GM19023 (cell line): ENCODE measurements around the gene IFT22.
"Not testable (repeated sequence)": the region's sequence is repeated elsewhere in the genome, so short reads cannot be mapped to it uniquely, and the experiment has no call there.

Experiments used
- ATAC-seq: cut with Tn5 transposase; IDR thresholded peaks from one replicate; pipeline ENCODE4 v1.9.1; 2021; ENCODE audit warnings: mild to moderate bottlenecking, moderate library complexity; ENCODE audit not compliant: unreplicated experiment

IFT22 gene

GRCh38 chr7:101280912-101281311 is 40.7 kb downstream of the IFT22 start:
- ATAC-seq = not testable (repeated sequence)

GRCh38 chr7:101278461-101279292 is 42.9 kb downstream of the IFT22 start:
- ATAC-seq = no peak

- ATAC-seq = no peak
Measured at GRCh38 chr7:101277155-101277554, 44.5 kb downstream of the IFT22 start.

- no peak for ATAC-seq
Measured at GRCh38 chr7:101273206-101273605, 48.4 kb downstream of the IFT22 start.

GRCh38 chr7:101271021-101271420 is 50.6 kb downstream of the IFT22 start:
- ATAC-seq = no peak

- no peak for ATAC-seq
Measured at GRCh38 chr7:101269664-101270063, 51.9 kb downstream of the IFT22 start.

GRCh38 chr7:101265622-101266516 is 55.7 kb downstream of the IFT22 start:
- ATAC-seq = no peak

GRCh38 chr7:101264102-101264706 is 57.4 kb downstream of the IFT22 start:
- ATAC-seq = not testable (repeated sequence)
